GM23248 (cell line): ENCODE results near the gene PAPLN. TPM values are rescaled to one million over a fixed set of nuclear protein-coding genes. Genes with fewer than 3 reads are reported as not detected.

ENCODE experiments used
- DNase-seq: peaks from one replicate; pipeline ENCODE4 v3.0.0-alpha.2; 2015
- H2AFZ ChIP-seq: fragments of 200-600 bp; sonication (generic); 2 replicates; pipeline ENCODE4 v1.6.1; 2016; ENCODE audit warnings: antibody characterized with exemption
- H3F3A ChIP-seq: fragments of 200-600 bp; sonication (generic); 2 replicates; pipeline ENCODE4 v1.6.1; 2016; ENCODE audit warnings: mild to moderate bottlenecking, antibody characterized with exemption, mixed run types; ENCODE audit not compliant: insufficient read depth
- H3K27ac ChIP-seq: fragments of 200-600 bp; sonication (generic); 2 replicates; pipeline ENCODE4 v1.5.1; 2016; ENCODE audit warnings: mild to moderate bottlenecking
- H3K27me3 ChIP-seq: fragments of 200-600 bp; sonication (generic); replicated peaks from 2 replicates; pipeline ENCODE4 v1.6.1; 2016; ENCODE audit warnings: mild to moderate bottlenecking; ENCODE audit not compliant: insufficient read depth
- H3K36me3 ChIP-seq: fragments of 200-600 bp; sonication (generic); 2 replicates; pipeline ENCODE4 v1.6.1; 2016; ENCODE audit warnings: low read depth, mild to moderate bottlenecking
- H3K4me1 ChIP-seq: fragments of 200-600 bp; sonication (generic); 2 replicates; pipeline ENCODE4 v1.6.1; 2016; ENCODE audit warnings: mild to moderate bottlenecking; ENCODE audit not compliant: insufficient read depth
- H3K4me2 ChIP-seq: fragments of 200-600 bp; sonication (generic); one replicate; pipeline ENCODE4 v1.6.1; 2016; ENCODE audit warnings: mild to moderate bottlenecking; ENCODE audit not compliant: unreplicated experiment
- H3K4me3 ChIP-seq: fragments of 200-600 bp; sonication (generic); 2 replicates; pipeline ENCODE4 v1.5.1; 2016; ENCODE audit warnings: mild to moderate bottlenecking
- H3K79me2 ChIP-seq: fragments of 200-600 bp; sonication (generic); 2 replicates; pipeline ENCODE4 v1.6.1; 2016; ENCODE audit warnings: mild to moderate bottlenecking; ENCODE audit not compliant: insufficient read depth
- H3K9ac ChIP-seq: fragments of 200-600 bp; sonication (generic); 2 replicates; pipeline ENCODE4 v1.6.1; 2016; ENCODE audit warnings: mild to moderate bottlenecking
- H3K9me2 ChIP-seq: fragments of 200-600 bp; sonication (generic); 2 replicates; pipeline ENCODE4 v1.6.1; 2016; ENCODE audit warnings: mixed run types, mild to moderate bottlenecking, moderate library complexity; ENCODE audit not compliant: insufficient read depth
- H3K9me3 ChIP-seq: fragments of 200-600 bp; sonication (generic); one replicate; pipeline ENCODE4 v1.6.1; 2017; ENCODE audit warnings: low read depth
- H4K20me1 ChIP-seq: fragments of 200-600 bp; sonication (generic); 2 replicates; pipeline ENCODE4 v1.6.0; 2016; ENCODE audit not compliant: insufficient read depth
- EZH2 ChIP-seq: fragments of 200-600 bp; sonication (generic); IDR thresholded peaks from 2 replicates; pipeline ENCODE4 v1.6.1; 2018; ENCODE audit warnings: antibody characterized with exemption, mild to moderate bottlenecking; ENCODE audit not compliant: insufficient read depth, poor library complexity, severe bottlenecking
- EZH2phosphoT487 ChIP-seq: fragments of 200-600 bp; sonication (generic); IDR thresholded peaks from 2 replicates; pipeline ENCODE4 v1.6.1; 2018; ENCODE audit warnings: antibody characterized with exemption, moderate library complexity, mild to moderate bottlenecking, low read depth; ENCODE audit not compliant: insufficient read depth
- WGBS, 2 experiments: methylation state at CpG; one replicate each; pipeline ENCODE4 v1.1.6; 2015 to 2017; ENCODE audit warnings: low lambda C conversion rate in 2 of 2, low coverage in 1 of 2; ENCODE audit errors: missing lambda C conversion rate in 2 of 2; 5-methylcytosine and 5-hydroxymethylcytosine counted together
- in situ Hi-C: fragments of 300-500 bp; cut with MboI; formaldehyde crosslinking; loops from 2 replicates; pipeline ENCODE4 v1.15.0; 2020
- polyA plus RNA-seq: library from polyadenylated mRNA; unstranded; fragments of >200 nt; fragmentation: Nextera tagmentation; extraction: Ambion mirVana; gene quantifications from 2 replicates; pipeline ENCODE4 v1.2.1, GENCODE V29; 2016
- total RNA-seq: library from RNA; depleted of rRNA; stranded (reverse); fragments of >200 nt; shearing (Covaris generic); gene quantifications from 2 replicates; pipeline ENCODE4 v1.2.3, GENCODE V29; 2014

Gene PAPLN
- total and polyA plus RNA-seq, 2 experiments from 2014 or later = 0.22 to 0.98 TPM

DNA sequence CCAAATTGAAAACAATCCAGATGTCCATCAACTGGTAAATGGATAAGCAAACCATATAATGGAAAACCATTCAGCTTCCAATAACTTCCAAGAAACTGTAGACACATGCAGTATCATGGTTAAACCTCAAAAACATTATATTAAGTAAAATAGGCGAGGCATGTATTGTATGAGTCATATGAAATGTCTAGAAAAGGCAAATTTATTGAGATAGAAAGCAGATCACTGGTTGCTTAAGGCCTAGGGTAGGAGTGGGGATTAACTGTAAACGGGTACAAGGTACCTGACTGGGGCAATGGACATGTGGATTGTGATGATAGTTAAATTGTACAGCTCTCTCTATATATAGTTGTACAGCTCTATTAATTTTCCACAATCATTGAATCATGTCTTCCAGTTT, 21.3 kb upstream of the PAPLN start:
- TF ChIP-seq EZH2 (no peak), EZH2phosphoT487 (no peak)
- Histone ChIP-seq H3K27me3 (no peaks in the 10 kb centered on the region), H3F3A (peaks cover 8% of the 10 kb centered on the region), H3K4me2 (no peak overlapping the region), H3K9ac (no peak overlapping the region), H3K4me3 (no peak overlapping the region), H2AFZ (no peak overlapping the region), H3K27ac (no peak overlapping the region), H4K20me1 (no peaks in the 10 kb centered on the region), H3K4me1 (peaks cover 2% of the 10 kb centered on the region; the same call in 1 of the 2 replicates), H3K9me2 (no peaks in the 10 kb centered on the region), H3K79me2 (no peaks in the 10 kb centered on the region), H3K9me3 (no peaks in the 10 kb centered on the region), H3K36me3 (peaks cover 38% of the 10 kb centered on the region; the same call in 1 of the 2 replicates)
- no peak for DNase-seq
- in situ Hi-C loops = no loop called here
- 84 to 87% methylated on average over 2 of the region's 2 CpGs for whole genome bisulfite sequencing, 2 experiments

DNA sequence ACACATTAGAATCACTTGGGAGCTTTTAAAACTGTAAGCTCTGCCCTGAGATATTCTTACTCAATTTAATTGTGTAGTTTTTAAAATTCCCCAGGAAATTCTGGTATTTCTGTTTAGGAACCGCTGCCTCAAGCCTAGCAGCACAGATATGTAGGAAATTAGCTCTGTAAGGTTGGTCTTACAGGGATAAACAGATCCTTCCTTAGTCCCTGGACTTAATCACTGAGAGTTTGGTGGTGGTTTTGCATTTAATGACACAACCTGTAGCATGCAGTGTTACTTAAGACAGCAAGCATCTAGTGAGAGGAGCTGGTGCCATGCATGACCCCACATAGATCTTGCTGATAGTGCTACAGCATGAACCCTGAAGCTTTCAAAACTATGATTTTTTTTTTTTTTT, 19.9 kb upstream of the PAPLN start:
- Histone ChIP-seq H3K27me3 (no peaks in the 10 kb centered on the region), H3K36me3 (peaks cover 34% of the 10 kb centered on the region; the same call in 1 of the 2 replicates), H3F3A (peaks cover 22% of the 10 kb centered on the region)

GRCh38 chr14:73220061-73220460, 17.2 kb upstream of the PAPLN start:
- in situ Hi-C loops = no loop called here
- no peak overlapping the region for H2AFZ ChIP-seq
- H4K20me1 ChIP-seq = no peaks in the 10 kb centered on the region; the same call in 1 of the 2 replicates
- DNase-seq = no peak
- H3K9me3 ChIP-seq = no peaks in the 10 kb centered on the region
- no peak overlapping the region for H3K27ac ChIP-seq
- H3K4me1 ChIP-seq = peaks cover 24% of the 10 kb centered on the region
- H3K4me3 ChIP-seq = no peak overlapping the region
- peaks cover 26% of the 10 kb centered on the region for H3F3A ChIP-seq
- peaks cover 19% of the 10 kb centered on the region; the same call in 1 of the 2 replicates for H3K36me3 ChIP-seq
- TF ChIP-seq EZH2 (no peak), EZH2phosphoT487 (no peak)
- no peak overlapping the region for H3K4me2 ChIP-seq
- H3K9ac ChIP-seq = no peak overlapping the region
- no peaks in the 10 kb centered on the region for H3K79me2 ChIP-seq
- H3K27me3 ChIP-seq = no peaks in the 10 kb centered on the region
- no peaks in the 10 kb centered on the region for H3K9me2 ChIP-seq
- WGBS, 2 experiments = 95 to 98% methylated on average over 4 of the region's 4 CpGs

More for the DNA sequence above, 19.9 kb upstream of the PAPLN start:
- peaks cover 16% of the 10 kb centered on the region for H3K4me1 ChIP-seq
- WGBS, 2 experiments = 95 to 100% methylated on average over 1 of the region's 1 CpG
- no peaks in the 10 kb centered on the region for H4K20me1 ChIP-seq
- DNase-seq = no peak
- no peak overlapping the region for H3K4me3 ChIP-seq
- H3K27ac ChIP-seq = no peak overlapping the region
- no peaks in the 10 kb centered on the region for H3K9me2 ChIP-seq
- no peak overlapping the region for H2AFZ ChIP-seq
- H3K9ac ChIP-seq = no peak overlapping the region
- H3K9me3 ChIP-seq = no peaks in the 10 kb centered on the region
- no peak overlapping the region for H3K4me2 ChIP-seq
- no peaks in the 10 kb centered on the region for H3K79me2 ChIP-seq
- in situ Hi-C loops = no loop called here
- TF ChIP-seq EZH2phosphoT487 (no peak), EZH2 (no peak)

- Histone ChIP-seq H3K4me3 (no peak overlapping the region), H3K79me2 (no peaks in the 10 kb centered on the region), H3K9me2 (no peaks in the 10 kb centered on the region), H3K9me3 (no peaks in the 10 kb centered on the region), H4K20me1 (no peaks in the 10 kb centered on the region; the same call in 1 of the 2 replicates), H3K27me3 (no peaks in the 10 kb centered on the region), H3K36me3 (peaks cover 19% of the 10 kb centered on the region; the same call in 1 of the 2 replicates), H3K4me2 (no peak overlapping the region), H3K9ac (no peak overlapping the region), H3K27ac (no peak overlapping the region), H2AFZ (no peak overlapping the region), H3K4me1 (peaks cover 24% of the 10 kb centered on the region), H3F3A (peaks cover 26% of the 10 kb centered on the region)
- in situ Hi-C loops = no loop called here
- DNase-seq = no peak
- 95 to 98% methylated on average over 5 of the region's 5 CpGs for WGBS, 2 experiments
- no peak for TF ChIP-seq EZH2phosphoT487
- no peak for TF ChIP-seq EZH2
Observed at GRCh38 chr14:73220634-73221033, 16.7 kb upstream of the PAPLN start.

DNA sequence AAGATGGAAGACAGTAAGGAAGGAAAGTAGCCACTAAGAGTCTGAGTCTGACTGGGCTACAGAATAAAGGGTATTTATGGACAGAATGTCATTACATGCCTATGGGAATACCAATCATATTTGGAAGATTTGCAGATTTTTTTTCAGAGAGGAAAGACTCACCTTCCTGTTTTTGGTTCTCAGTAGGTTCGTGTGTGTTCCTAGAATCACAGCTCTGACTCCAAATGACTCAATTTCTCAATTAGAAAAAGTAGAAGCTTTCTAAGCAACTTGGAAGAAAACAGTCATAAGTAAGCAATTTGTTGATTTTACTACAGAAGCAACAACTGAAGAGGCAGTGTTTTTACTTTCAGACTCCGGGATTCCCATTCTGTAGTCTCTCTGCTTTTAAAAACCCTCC, 15.4 kb upstream of the PAPLN start:
- H3K4me2 ChIP-seq = peak overlapping the region; percentile 42
- no peaks in the 10 kb centered on the region for H3K79me2 ChIP-seq
- no peaks in the 10 kb centered on the region for H3K9me2 ChIP-seq
- H3K9me3 ChIP-seq = no peaks in the 10 kb centered on the region
- peaks cover 24% of the 10 kb centered on the region for H3K4me1 ChIP-seq
- in situ Hi-C loops = no loop called here
- H3F3A ChIP-seq = peaks cover 26% of the 10 kb centered on the region
- no peaks in the 10 kb centered on the region; the same call in 1 of the 2 replicates for H4K20me1 ChIP-seq
- peak overlapping the region; percentile 27 for H3K27ac ChIP-seq
- 1 to 4% methylated on average over 2 of the region's 2 CpGs for WGBS, 2 experiments
- no peak for TF ChIP-seq EZH2phosphoT487
- no peak for TF ChIP-seq EZH2
- DNase-seq = peak; percentile 84
- no peak overlapping the region for H3K9ac ChIP-seq
- no peak overlapping the region; the same call in 1 of the 2 replicates for H3K4me3 ChIP-seq
- H3K36me3 ChIP-seq = peaks cover 19% of the 10 kb centered on the region; the same call in 1 of the 2 replicates
- H3K27me3 ChIP-seq = no peaks in the 10 kb centered on the region
- no peak overlapping the region for H2AFZ ChIP-seq
